Gastroesophageal sphincter (tissue), 4 donors: ENCODE data around the gene RGS2. TPM values are rescaled to one million over a fixed set of nuclear protein-coding genes. Genes with fewer than 3 reads are reported as not detected.

Experiments used
- ATAC-seq: fragments of 150-250 bp; one replicate; pipeline ENCODE4 v1.9.1; 2016; ENCODE audit warnings: mild to moderate bottlenecking, moderate library complexity
- H3K27ac ChIP-seq, 4 donors: fragments of 200-600 bp; sonication (generic) in 3 of 4; 1 replicate in 3 of 4; 2 replicates in 1 of 4; pipeline ENCODE4 v1.5.1; 2016 to 2019
- H3K27me3 ChIP-seq: fragments of 200-600 bp; sonication (generic); one replicate; pipeline ENCODE4 v1.5.1; 2019
- H3K36me3 ChIP-seq, 2 donors: fragments of 200-600 bp; sonication (generic); one replicate each; pipeline ENCODE4 v1.5.1; 2019; ENCODE audit warnings: control low read depth in 1 of 2
- H3K4me1 ChIP-seq, 3 donors: fragments of 200-600 bp; sonication (generic); 1 replicate in 2 of 3; 2 replicates in 1 of 3; pipeline ENCODE4 v1.5.1; 2016 to 2019; ENCODE audit warnings: control low read depth in 2 of 3
- H3K4me3 ChIP-seq, 2 donors: fragments of 200-600 bp; sonication (generic); one replicate each; pipeline ENCODE4 v1.5.1; 2019; ENCODE audit warnings: mild to moderate bottlenecking in 1 of 2, moderate library complexity in 1 of 2
- H3K9me3 ChIP-seq, 3 donors: fragments of 200-600 bp; sonication (generic); one replicate each; pipeline ENCODE4 v1.5.1; 2017 to 2019; ENCODE audit warnings: control low read depth in 2 of 3
- CTCF ChIP-seq, 4 experiments: fragments of 200-600 bp in 2 of 4; fragments of 450-650 bp in 2 of 4; sonication (generic) in 1 of 4; IDR thresholded peaks; one replicate each; pipeline ENCODE4 v1.5.1; 2017 to 2019; ENCODE audit warnings: antibody characterized with exemption in 4 of 4, mild to moderate bottlenecking in 2 of 4, moderate library complexity in 2 of 4
- EP300 ChIP-seq: sonication (generic); formaldehyde crosslinking; IDR thresholded peaks from one replicate; pipeline ENCODE4 v1.6.1; 2017; ENCODE audit warnings: antibody characterized with exemption, mild to moderate bottlenecking
- POLR2A ChIP-seq, 2 donors: fragments of 450-650 bp; IDR thresholded peaks; one replicate each; pipeline ENCODE4 v1.6.1; 2017; ENCODE audit warnings: antibody characterized with exemption in 2 of 2, mild to moderate bottlenecking in 2 of 2, moderate library complexity in 1 of 2
- POLR2AphosphoS5 ChIP-seq: sonication (generic); formaldehyde crosslinking; IDR thresholded peaks from one replicate; pipeline ENCODE4 v1.6.1; 2017; ENCODE audit warnings: antibody characterized with exemption
- WGBS, 2 donors: methylation state at CpG; one replicate each; pipeline ENCODE4 v1.1.5; 2018; ENCODE audit warnings: low coverage in 1 of 2; 5-methylcytosine and 5-hydroxymethylcytosine counted together
- total RNA-seq, 4 donors: library from RNA; depleted of rRNA; stranded (reverse); fragments of >200 nt; gene quantifications; one replicate each; pipeline ENCODE4 v1.1.0, GENCODE V29; 2016

Gene RGS2
- total RNA-seq, 4 donors from 2014 or later = 297 to 490 (median 461) TPM

GRCh38 chr1:192793983-192794767 is 14.7 kb upstream of the RGS2 start:
- Histone ChIP-seq H3K36me3 (no peaks in the 10 kb centered on the region), H3K27ac (no peak overlapping the region), H3K27me3 (no peaks in the 10 kb centered on the region), H3K9me3 (no peaks in the 10 kb centered on the region), H3K4me1 (peaks cover 0 to 5% (median 0%) of the 10 kb centered on the region in 3 donors), H3K4me3 (no peak overlapping the region)
- 64 to 66% methylated on average over 2 of the region's 2 CpGs for WGBS, 2 donors
- no peak for TF ChIP-seq CTCF (IDR thresholded peaks at IDR 0.05)
- no peak for TF ChIP-seq EP300
- TF ChIP-seq POLR2A (IDR thresholded peaks at IDR 0.05) = no peak
- no peak for TF ChIP-seq POLR2AphosphoS5
- no peak for ATAC-seq

GRCh38 chr1:192794768-192795035 is 14.1 kb upstream of the RGS2 start:
- ATAC-seq = no peak
- H3K36me3 ChIP-seq = no peaks in the 10 kb centered on the region

DNA sequence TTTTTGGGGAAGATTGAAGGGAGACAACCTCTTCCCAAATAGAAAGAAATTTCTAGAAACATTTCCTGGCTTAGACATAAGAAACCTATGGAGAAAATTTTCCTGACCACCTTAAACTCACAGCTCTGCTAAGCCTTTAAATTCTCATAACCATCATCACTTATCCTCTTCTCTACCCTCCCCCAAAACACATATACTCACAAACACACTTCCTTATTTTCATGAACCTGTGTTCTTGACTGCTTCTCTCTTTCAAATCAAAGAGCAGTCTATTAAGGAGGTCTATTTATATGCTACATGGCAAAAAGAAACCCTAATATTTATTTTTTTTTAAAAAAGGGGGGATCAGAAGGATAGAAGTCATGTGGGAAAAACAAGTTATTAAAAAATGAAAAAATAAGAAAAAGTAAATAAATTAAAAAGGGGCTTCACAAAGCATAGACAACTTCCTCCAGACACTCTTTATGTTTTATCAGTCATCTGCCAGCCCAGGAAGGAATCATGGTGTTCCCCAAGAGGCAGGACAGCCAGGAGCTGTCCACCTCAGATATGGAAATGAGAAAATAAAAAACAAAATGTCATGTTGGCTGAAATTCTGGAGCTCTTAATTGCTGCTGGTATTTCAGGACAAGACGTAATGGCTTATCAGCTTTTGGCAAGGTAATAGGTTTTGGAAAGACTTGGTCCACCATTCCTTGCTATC is 12.8 kb upstream of the RGS2 start:
- WGBS, 2 donors = 67 to 91% methylated on average over 1 of the region's 1 CpG

More at GRCh38 chr1:192794768-192795035, 14.1 kb upstream of the RGS2 start:
- Histone ChIP-seq H3K27ac (no peak overlapping the region), H3K9me3 (no peaks in the 10 kb centered on the region), H3K4me1 (peaks cover 0 to 5% (median 0%) of the 10 kb centered on the region in 3 donors), H3K4me3 (no peak overlapping the region), H3K27me3 (no peaks in the 10 kb centered on the region)
- TF ChIP-seq POLR2AphosphoS5 (no peak), CTCF (IDR thresholded peaks at IDR 0.05) (no peak), POLR2A (IDR thresholded peaks at IDR 0.05) (no peak), EP300 (no peak)

DNA sequence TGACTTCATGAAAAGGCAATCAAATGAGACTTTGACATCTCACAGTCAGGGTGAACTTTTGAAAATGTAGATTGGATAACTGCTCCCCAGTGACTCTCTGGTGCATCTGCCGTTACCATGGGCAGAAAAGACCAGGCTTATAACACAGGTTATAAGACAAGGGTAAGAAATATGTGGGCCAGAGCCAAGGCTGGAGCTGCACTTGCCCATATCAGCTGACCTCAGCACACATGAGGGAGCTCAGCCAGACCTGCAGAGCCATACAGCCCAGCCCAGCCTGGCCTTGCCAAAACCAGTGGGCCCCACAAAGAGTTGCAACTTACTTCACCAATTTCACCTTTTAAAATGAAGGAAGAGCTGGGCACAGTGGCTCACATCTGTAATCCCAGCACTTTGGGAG is 11.7 kb upstream of the RGS2 start:
- no CpG with 5 or more reads among the region's 1 CpG for WGBS, 2 donors
- no peak overlapping the region for H3K4me3 ChIP-seq
- no peaks in the 10 kb centered on the region for H3K36me3 ChIP-seq
- no peak for TF ChIP-seq POLR2AphosphoS5
- TF ChIP-seq POLR2A (IDR thresholded peaks at IDR 0.05) = no peak
- TF ChIP-seq CTCF (IDR thresholded peaks at IDR 0.05) = no peak
- no peak for TF ChIP-seq EP300
- peaks cover 0 to 13% (median 0%) of the 10 kb centered on the region in 3 donors for H3K4me1 ChIP-seq
- H3K9me3 ChIP-seq = no peaks in the 10 kb centered on the region
- no peaks in the 10 kb centered on the region for H3K27me3 ChIP-seq
- H3K27ac ChIP-seq = no peak overlapping the region
- ATAC-seq = no peak

More for the DNA sequence above, 12.8 kb upstream of the RGS2 start:
- TF ChIP-seq EP300 (no peak), POLR2AphosphoS5 (no peak), POLR2A (IDR thresholded peaks at IDR 0.05) (no peak), CTCF (IDR thresholded peaks at IDR 0.05) (no peak)
- H3K27ac ChIP-seq = no peak overlapping the region
- peaks cover 0 to 10% (median 0%) of the 10 kb centered on the region in 3 donors for H3K4me1 ChIP-seq
- H3K4me3 ChIP-seq = no peak overlapping the region
- no peaks in the 10 kb centered on the region for H3K27me3 ChIP-seq
- H3K36me3 ChIP-seq = no peaks in the 10 kb centered on the region
- no peaks in the 10 kb centered on the region for H3K9me3 ChIP-seq
- ATAC-seq = no peak

GRCh38 chr1:192797891-192798290 is 10.9 kb upstream of the RGS2 start:
- WGBS, 2 donors = 79 to 84% methylated on average over 7 of the region's 7 CpGs
- no peaks in the 10 kb centered on the region for H3K36me3 ChIP-seq
- no peak overlapping the region for H3K4me3 ChIP-seq
- no peak overlapping the region for H3K27ac ChIP-seq
- H3K4me1 ChIP-seq = peaks cover 0 to 13% (median 0%) of the 10 kb centered on the region in 3 donors
- no peaks in the 10 kb centered on the region for H3K9me3 ChIP-seq
- ATAC-seq = no peak
- no peaks in the 10 kb centered on the region for H3K27me3 ChIP-seq
- TF ChIP-seq POLR2AphosphoS5 (no peak), EP300 (no peak), CTCF (IDR thresholded peaks at IDR 0.05) (no peak), POLR2A (IDR thresholded peaks at IDR 0.05) (no peak)
